HG02759 (cell line): Measurements from ENCODE around the gene OSBPL9.

Experiments
- ATAC-seq: cut with Tn5 transposase; IDR thresholded peaks from one replicate; pipeline ENCODE4 v1.9.1; 2021; ENCODE audit warnings: mild to moderate bottlenecking, moderate library complexity; ENCODE audit not compliant: unreplicated experiment

Gene OSBPL9, protein sequence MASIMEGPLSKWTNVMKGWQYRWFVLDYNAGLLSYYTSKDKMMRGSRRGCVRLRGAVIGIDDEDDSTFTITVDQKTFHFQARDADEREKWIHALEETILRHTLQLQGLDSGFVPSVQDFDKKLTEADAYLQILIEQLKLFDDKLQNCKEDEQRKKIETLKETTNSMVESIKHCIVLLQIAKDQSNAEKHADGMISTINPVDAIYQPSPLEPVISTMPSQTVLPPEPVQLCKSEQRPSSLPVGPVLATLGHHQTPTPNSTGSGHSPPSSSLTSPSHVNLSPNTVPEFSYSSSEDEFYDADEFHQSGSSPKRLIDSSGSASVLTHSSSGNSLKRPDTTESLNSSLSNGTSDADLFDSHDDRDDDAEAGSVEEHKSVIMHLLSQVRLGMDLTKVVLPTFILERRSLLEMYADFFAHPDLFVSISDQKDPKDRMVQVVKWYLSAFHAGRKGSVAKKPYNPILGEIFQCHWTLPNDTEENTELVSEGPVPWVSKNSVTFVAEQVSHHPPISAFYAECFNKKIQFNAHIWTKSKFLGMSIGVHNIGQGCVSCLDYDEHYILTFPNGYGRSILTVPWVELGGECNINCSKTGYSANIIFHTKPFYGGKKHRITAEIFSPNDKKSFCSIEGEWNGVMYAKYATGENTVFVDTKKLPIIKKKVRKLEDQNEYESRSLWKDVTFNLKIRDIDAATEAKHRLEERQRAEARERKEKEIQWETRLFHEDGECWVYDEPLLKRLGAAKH

GRCh38 chr1:51616903-51617708 lies at the start of gene OSBPL9:
Gene OSBPL9, plus strand, starts transcription at chr1:51617092. Its CDS starts 19 bp downstream, at chr1:51617111.
- peak; percentile 94 for ATAC-seq

- ATAC-seq = no peak
These were observed 49.2 kb upstream of the OSBPL9 start for GRCh38 chr1:51567653-51568052.

DNA sequence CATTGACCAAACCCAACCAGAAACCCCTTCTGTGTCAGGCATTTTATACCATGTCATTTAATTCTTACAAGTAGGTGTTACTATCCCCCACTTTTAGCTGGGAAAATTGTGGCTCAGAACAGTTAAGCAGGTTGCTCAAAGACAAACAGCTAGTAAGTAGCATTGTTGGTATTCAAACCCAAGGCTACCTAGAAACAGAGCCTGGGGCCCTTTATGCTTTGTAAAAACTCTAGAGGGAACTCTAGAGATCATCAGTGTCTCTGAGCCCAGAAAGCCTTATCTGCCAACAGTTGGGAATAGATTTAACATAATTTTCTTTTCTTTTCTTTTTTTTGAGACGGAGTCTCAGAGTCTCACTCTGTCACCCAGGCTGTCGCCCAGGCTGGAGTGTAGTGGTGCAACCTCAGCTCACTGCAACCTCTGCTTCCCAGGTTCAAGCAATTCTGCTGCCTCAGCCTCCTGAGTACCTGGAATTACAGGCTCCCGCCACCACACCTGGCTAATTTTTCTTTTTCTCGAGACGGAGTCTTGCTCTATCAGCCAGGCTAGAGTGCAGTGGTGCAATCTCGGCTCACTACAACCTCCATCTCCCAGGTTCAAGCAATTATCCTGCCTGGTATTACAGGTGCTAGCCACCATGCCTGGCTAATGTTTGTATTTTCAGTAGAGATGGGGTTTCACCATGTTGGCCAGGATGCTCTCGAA lies 48.5 kb upstream of the OSBPL9 start:
- no peak for ATAC-seq

DNA sequence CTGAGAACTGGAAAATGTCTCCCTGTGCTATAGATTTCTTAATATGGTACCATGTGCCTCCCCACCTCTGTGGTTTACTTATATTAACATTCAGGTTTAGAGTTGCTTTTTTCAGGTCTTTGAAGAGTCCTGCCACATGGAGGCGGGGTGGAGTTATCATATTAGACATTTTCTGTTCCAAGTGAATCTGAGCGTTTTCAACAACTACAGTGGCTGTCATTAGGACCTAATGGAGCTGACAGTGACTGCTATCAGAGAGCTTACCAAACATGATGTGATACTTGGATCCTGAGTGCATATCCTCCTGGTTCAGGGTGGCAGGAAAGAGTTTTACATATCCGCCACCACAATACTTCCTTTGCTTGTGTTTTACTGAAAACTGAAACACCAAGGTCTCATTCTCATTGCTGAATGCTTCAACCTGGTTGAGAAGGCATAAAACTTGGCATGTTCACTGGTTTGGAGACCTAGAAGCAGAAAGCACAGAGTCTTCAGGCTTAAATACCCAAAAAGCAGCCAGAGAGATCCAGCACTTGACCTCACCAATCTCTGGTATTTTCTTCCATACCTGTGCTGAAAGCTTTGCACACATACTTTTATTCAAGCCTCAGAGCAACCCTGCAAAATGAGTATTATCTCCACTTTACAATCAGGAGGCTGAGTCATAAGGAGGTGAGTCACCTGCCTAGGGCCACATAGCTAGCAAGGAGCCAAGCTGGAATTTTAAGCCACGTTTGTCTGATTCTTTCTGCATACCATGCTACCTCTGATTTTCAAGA lies 47.4 kb upstream of the OSBPL9 start:
- ATAC-seq = peak; percentile 82

GRCh38 chr1:51570063-51570710 lies 46.7 kb upstream of the OSBPL9 start:
- peak; percentile 41 for ATAC-seq

GRCh38 chr1:51572365-51572764 lies 44.5 kb upstream of the OSBPL9 start:
- no peak for ATAC-seq

DNA sequence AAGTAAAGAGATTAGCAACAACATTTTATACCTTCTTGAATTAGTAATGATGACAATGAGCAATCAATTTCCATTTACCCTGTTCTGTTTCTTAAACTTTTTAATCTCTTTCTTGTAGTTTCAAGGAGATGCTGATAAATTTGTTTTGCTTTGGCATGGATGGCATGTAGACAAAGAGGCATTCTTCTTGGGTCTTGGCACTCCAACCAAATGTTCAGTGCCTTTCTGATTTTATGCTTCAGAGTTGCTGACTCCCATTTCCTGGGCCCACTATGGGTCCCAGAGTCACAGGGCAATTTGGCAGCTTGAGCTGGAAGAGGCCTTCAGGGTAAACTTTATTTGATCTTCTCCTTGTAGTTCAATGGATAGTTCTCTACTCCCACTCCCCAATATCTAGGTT lies 42.1 kb upstream of the OSBPL9 start:
- no peak for ATAC-seq

DNA sequence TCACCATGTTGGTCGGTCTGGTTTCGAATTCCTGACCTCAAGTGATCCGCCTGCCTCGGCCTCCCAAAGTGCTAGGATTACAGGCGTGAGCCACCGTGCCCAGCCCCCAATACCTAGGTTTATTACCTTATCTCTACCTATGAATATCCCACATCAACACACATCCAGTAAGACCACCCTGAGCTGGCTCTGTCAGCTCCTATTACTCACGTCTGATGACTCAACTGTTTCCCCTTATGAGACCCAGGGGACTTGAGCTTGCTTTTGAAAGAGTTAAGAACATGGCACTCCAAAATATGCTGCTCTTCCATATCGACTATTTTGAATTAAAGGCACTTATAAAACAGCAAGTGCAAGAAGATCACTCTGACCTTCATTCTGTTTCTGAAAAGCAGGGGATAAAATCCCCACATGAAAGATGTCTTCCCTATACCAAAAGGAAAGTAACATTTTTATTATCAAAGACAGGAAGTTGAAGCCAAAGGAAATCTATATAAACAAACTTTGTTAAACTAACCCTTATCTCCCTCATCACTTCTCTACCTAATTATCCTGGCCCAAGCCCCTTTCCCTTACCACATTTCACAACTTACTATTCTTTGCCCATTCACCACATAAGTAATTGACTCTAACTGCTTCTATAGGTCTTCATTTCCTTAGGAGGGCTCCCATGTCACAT lies 41.3 kb upstream of the OSBPL9 start:
- no peak for ATAC-seq

GRCh38 chr1:51576085-51576444 lies 40.8 kb upstream of the OSBPL9 start:
- no peak for ATAC-seq

DNA sequence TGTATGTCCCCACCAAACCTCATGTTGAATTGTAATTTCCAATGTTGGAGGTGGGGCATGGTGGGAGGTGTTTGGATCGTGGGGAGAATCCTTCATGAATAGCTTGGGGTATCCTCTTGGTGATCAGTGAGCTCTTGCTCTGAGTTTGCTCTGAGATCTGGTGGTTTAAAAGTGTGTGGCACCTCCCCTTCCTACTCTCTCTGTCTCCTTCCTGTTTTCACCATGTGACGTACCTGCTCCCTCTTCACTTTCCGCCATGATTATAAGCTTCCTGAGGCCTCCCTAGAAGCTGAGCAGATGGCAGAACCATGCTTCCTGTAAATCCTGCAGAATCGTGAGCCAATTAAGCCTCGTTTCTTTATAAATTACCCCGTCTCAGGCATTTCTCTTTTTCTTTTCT lies 40.0 kb upstream of the OSBPL9 start:
- ATAC-seq = no peak

- peak; percentile 85 for ATAC-seq
These were observed 38.3 kb upstream of the OSBPL9 start for GRCh38 chr1:51578383-51579109.

GRCh38 chr1:51581238-51581637 lies 35.7 kb upstream of the OSBPL9 start:
- ATAC-seq = no peak

- no peak for ATAC-seq
These were observed 33.4 kb upstream of the OSBPL9 start for GRCh38 chr1:51583532-51583931.

DNA sequence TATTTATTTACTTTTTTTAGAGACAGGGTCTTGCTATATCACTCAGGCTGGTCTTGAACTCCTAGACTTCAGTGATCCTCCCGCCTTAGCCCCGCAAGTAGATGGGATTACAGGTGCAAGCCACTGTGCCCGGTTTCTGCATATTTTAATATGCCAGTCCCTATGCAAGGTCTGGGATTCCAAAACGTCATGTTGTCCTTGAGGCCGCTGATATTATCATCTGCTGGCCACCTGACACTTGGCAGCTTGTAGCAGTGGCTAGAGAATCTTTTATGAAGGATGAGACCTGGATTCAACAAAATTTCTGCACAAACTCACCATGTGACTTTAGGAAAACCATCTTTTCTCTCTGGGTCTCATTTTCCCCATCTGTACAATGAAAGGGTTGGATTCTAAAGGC lies 32.9 kb upstream of the OSBPL9 start:
- ATAC-seq = no peak

GRCh38 chr1:51592711-51593110 lies 24.2 kb upstream of the OSBPL9 start:
- no peak for ATAC-seq

DNA sequence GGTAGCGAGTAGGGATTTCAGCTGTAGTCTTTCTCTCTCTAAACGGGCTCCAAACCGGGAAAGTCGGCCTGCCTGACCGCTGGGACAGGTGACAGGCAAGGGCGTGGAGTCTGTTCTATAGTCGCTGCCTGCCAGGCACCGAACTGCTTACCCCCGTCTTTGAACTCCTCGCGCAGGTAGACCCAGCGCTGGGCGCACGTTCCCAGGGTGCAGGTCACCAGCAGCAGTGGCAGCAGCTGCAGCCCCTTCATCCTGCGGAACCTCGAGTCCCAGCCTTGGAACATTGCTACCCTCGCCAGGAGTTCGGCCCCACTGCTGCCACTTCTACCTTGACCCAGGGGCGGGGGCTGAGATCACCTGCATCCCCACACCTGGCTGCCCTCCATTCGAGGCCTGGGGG lies 22.2 kb upstream of the OSBPL9 start:
- ATAC-seq = no peak

DNA sequence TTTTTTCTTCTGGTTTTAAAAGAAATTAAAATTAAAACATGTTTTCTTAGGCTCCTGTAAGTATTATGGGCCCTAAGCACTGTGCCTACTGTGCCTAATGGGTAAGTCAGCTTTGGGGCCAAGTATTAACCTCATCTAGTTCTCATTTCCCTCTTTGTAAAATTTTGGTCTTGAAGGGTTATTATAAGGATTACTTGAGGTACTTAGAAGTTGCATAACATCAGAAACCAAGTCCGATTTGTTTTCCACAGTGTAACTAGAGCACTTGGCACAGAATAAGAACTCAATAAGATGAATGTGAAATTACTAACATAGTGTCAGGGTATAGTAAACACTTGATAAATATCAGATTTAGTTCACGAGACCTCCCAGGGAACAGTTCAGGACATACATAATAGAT lies 16.4 kb upstream of the OSBPL9 start:
- no peak for ATAC-seq

- ATAC-seq = no peak
These were observed 15.9 kb upstream of the OSBPL9 start for GRCh38 chr1:51600965-51601364.
